GM18873 (cell line): ENCODE data around the gene EHD4.

Experiments used
- ATAC-seq: cut with Tn5 transposase; IDR thresholded peaks from one replicate; pipeline ENCODE4 v1.9.1; 2021; ENCODE audit warnings: mild to moderate bottlenecking, moderate library complexity, moderate number of reproducible peaks; ENCODE audit not compliant: unreplicated experiment, low FRiP score

The EHD4 gene

DNA sequence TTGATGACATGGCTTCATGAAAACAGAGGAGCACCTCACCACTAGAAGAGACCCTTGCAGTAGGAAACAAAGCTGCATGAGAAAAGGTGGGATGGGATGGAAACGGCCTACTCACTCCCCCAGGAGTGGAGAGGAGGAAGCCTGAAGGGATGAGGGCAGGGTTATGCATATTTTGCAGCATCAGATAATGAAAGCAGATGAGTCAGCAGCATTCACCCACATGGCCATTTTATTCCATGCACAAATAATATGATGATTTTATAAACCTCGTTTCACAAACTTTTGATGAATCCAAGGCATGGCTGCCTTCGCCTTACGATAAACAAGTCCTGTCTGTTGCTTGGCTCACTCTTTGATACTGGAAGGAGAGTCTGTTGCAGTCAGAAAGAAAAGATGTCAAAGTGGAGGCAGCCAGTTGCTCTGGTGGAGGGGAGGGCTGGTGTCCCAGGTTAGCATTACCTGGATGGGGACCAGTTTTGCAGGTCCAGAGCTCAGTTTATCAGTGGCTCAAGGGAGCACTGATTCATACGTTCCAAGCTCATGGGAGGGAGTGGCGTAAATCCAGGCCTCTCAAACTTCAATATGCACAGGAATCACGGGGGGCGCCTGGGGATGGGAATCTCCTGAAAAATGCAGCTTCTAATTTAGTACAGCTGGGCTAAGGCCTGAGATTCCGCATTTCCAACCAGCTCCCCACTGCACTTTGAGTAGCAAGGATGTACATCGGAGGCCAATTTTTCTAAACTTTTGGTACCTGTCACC is 9.2 kb upstream of the EHD4 start:
- no peak for ATAC-seq

DNA sequence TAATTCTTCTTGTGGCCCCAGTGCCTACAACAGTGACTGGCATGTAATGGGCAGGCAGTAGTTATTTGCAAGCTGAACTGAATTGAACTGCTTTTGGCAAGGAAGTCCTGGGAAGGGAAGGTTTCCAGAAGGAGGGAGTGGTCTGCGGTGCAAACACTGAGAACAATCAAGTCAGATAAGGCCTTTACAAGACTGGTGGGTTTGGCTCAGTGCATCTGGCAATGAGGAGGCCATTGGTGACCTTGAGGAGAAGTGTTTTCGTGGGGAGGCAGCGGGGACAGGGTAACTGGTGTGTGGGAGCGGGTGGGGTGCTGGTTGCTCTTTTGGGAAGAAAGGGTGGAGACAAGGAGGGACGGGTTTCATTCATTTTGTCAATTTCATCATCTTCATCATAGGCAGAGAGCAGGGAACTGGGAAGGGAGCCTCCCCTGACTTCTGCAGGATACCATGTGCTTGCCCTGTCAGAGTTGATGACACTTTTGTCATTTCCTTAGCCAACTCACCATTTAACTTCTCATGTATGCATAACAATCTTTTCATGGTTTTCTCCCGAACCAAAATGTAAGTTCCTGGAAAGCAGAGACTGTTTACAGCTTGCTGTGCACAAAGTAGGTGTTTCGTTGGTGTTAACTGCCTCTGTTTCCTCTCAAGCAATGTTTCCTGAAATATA is 8.4 kb upstream of the EHD4 start:
- ATAC-seq: no peak

DNA sequence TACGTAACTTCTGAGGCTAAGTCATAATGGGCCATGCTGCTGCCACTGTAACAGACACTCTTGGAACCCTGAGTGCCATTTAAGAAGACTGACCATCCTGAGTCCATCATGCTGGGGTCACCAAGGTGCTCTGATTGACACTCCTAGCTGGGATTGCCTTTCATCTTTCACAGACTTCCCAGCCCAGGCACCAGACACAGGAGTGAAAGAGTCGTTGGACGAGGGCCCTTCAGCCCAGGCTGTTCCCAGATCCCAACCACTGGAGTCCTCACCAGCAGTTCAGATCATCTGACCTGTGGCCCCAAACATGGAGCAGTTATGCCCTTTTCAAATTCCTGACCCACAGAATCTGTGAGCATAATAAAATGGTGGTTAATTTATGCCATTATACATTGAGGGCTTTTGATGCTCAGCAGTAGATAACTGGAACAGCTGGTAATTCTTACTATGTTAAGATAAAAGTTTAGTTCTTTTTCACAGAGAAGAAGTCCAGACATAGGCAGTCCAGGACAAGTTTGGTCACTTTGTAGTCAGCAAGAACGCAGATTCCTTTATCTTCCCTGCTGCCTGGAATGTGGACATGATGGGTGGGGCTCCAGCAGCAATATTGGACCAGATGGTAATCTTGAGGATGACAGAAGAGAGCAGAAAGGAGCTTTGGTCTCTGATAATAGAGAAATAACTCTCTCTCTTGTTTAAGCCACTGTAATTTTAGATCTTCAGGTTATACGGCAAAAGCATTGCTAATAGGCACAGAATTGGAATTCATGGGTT is 7.3 kb upstream of the EHD4 start:
- no peak for ATAC-seq

DNA sequence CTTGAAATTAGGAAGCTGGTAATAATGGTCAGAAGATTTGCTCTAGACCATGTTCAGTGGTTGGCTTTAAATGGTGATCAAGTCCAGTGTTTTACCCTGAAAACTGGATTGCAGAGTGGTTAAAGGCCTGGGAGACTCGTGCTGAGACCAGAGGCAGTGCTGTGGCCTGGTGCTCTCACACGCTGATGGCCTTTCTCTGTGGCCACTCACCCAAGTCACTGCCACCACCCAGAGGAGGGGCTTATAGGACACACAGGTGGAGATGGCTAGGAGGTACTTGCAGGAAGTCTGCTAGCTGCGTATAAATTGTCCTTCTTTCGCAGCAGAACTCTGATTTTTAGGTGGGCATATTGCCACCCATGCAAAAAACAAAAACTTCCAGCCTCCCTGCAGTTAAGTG is 6.2 kb upstream of the EHD4 start:
- no peak for ATAC-seq

DNA sequence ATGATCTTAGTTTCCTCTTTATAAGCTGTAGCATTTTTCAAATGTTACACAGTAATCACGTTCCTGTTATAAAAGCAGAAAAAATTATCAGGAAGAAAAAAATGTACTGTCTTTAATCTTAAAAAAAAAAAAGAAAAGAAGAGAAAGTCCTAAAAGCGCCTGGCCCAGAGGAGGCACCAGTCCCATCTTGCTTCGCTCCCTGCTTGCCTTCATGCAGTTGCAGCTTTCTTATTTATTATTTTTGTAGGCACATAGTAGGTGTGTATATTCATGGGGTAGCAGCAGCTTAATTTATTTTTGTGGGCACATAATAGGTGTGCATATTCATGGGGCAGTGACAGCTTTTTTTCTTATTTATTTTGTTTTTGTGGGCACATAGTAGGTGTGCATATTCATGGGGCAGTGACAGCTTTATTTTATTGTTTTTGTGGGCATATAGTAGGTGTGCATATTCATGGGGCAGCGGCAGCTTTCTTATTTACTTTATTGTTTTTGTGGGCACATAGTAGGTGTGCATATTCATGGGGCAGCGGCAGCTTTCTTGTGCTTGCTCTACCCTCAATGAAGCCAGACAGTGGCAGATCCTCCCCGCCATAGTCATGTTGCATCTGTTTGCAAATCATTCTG is 5.5 kb upstream of the EHD4 start:
- ATAC-seq: no peak

DNA sequence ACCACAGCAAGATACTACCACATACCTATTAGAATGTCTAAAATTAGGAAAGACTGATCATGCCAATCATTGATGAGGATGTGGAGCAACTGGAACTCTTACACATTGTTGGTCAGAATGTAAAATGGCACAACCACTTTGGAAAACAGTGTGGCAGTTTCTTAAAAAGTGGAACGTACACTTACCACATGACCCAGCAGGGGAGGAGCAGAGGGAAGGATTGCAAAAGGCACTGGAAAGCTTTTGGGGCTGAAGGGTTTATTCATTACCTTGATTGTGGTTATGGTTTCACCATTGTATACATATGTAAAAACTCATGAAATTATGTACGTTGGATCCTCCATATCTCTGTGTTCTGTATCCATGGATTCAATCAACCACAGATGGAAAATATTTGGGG is 3.3 kb upstream of the EHD4 start:
- no peak for ATAC-seq

DNA sequence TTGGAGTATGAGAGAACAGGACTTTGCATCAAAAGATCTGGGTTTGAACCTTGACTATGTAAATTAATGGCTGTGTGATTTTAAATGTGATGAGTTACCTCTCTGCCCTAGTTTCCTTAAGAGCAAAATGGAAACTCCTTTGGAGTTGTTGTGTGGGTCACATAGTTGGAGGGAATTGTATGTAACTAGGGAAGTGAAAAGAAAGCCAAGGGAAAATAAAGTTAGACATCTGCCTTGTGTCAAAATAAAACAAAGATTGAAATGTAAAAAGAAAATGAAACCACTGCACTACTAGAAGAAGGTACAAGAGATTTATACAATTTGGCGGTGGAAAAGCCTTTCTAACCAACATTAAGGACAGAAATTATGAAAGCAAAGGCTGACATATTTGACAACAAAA is 1.7 kb upstream of the EHD4 start:
- ATAC-seq: no peak

DNA sequence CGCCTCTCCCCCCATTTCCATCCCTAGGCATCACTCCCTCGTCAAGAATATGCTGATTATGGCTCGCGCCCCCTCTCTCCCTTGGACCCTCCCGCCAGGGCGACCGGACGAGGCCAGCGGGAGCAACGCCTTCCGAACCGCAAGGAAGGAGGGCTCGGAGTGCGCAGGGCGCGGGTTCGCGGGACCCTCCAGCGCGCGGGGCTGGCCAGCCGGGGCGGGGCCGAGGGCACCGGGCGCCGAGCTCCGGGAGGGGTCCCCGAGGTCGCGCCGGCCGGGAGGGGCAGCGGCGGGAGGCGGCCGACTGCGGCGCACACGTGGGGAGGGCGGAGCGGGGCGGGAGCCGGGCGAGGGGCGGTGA is 483 bp downstream of the EHD4 start:
- ATAC-seq: peak; percentile 1

DNA sequence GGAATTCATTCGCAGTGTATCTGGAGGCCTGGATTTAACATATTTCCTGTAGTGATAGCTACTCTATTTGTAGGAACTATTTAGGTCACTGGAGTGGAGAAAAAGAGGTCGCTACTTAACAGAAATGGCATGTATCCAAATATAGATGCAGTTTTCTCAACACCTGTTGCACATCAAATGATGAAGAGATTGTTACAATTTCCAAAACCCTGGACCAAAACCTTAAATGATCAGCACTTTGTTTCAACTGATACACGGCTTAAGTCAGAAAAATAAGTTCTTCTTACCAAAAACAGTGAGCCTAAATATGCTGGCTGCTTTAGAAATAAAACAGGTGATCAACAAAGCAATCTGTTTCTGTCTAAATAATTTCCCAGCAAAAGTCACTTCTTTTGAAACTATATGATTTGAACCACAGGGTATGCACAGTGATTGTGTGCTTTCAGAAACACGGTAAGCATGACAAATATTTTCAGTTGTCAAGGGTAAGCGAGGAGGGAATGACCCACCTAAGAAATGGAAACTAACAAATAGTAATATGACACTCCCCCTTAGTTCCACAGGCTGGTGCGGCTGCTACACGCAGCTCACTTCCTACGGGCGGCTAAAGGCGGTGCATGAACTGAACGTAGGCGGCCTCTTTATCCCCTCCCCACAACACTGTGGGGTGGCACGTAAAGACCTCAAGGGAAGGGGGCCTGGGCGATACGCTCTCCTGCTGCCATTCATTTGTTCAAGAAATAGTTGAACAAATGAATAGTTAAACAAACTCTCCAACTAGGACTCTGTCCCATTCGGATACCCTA is 1.1 kb downstream of the EHD4 start:
- ATAC-seq: peak; percentile 36

DNA sequence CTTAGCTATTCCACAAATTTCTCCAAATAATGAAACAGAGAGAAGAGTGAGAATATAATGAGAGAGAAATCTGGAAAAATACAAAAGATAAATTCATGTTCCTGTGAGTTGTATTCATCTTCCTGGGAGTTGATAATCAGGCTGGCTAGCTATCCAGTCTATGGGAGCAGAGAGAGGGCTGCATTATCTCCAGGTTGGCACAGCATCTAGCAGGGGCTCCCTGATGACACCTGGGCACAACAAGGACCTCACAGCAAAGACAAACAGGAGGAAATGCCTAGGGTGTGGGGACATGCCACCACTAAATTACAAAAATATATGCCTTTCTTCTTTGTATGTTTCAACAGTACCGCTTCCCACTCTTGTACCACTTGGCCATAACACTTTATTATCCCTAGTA is 1.9 kb downstream of the EHD4 start:
- ATAC-seq: no peak

DNA sequence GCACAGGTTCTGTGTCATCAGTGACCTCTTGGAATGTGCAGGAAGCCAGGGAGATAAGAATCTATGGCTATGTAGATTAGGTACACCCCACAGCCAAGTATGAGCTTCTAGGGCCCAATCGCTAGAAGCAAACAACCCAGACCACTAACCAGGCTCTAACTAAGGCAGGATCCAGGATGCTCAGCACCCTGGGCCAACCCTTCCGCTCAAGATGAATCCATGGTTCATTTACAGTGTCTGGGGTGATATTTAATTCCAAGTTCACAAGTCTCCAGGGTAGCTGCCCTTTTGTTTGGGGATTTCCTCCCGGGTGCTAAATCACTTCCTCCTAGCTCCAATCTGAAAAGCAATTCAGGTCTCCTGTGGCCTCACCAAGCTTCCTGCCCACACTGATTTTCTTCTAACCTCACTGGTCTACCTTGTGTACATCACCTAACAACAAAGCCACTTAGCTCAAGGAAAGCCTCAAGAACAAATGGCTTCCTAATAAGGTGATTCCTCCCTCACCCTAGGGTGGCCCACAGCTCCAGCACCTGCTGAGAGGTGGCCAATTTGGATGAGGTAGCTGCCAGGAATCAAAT is 2.4 kb downstream of the EHD4 start:
- no peak for ATAC-seq

DNA sequence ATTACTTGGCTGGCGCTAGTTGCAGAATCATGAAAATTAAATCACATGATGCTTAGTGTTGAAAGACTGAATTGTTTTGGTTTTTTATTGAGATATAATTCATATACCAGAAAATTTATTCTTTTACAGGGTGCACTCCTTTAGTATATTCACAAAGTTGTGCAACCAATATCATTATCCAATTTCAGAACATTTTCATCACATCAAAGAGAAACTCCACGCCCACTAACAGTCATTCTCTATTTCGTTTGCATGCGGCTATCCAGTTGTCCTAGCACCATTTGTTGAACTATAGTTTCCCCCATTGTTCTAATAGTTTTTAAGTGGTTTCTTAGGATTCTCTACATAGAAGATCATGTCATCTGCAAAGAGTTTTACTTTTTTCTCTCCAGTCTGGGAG is 3.7 kb downstream of the EHD4 start:
- ATAC-seq: no peak

DNA sequence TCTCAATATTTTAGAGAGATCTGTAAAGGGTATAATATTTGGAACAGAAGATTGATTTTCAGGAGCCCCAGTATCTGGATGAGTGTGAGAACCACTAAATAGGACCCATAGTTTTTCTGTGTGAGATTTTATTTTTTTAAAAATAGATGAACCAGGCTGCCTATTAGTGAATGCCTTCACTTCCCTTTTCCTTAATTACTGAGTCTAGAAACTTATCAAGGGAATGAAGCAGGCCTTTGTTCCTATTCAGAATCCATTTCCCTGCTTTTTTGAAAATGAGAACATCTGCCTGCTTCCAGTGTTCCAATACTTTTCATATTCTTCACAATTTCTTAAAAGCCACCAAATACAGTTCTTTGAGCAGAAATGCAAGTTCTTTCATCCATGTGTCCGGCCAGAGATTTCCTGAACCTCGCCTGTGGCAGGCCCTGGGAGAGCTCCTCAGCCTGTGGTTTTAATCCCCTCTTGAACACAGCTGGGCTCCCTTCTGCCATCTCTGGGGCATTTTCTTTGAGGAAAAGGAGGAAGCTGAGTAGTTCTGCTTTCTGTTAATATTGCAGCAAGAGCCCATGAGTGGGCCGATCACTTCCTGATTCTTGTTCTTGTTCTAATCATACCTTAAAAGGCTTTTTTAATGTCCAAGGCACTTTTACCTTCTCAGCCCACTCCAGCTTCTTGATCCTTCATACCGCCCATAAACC is 4.7 kb downstream of the EHD4 start:
- ATAC-seq: no peak

DNA sequence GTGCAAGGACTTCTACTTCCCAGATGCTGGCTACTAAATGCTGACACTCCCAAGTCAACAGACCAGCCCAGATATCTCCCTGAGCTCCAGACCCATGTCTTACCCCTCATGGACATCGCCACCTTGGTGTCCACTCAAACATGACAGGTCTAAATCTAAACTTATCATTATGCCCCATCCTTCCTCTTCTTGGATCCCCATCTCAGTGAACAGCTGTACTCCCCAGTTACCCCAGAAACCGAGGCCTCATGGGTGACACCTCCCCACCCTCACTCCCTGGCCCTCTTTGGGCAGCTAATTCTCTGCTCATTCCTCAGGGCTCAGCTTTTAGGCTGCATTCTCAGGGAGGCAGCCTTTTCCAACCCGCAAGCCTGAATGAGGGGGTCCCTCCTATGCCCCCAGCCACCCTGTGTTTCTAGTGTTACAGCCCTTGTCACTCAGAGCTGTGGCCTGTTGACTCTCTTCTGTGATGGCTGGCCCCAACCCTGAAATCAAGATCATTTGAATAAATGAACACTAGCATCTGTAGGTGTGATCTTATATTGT is 5.4 kb downstream of the EHD4 start:
- ATAC-seq: no peak

DNA sequence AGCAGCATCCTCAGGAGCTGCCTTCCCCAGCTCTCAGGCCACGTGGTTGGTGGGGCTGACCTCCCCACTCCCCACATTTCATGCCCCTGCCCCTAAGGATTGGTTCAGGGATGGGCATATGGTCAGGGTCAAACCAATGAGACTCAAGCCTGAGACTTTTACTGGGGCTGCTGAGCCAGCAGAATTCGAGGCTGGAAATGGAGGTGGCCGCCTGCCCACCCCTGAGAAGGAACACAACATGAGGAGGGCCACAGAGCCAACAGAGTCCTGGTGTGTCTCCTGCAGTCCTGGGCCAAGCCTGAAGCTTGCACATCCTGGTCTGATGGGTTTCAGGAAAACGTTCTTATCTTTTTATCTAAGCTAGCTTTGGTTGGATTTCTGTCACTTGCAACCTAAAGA is 5.9 kb downstream of the EHD4 start:
- no peak for ATAC-seq

DNA sequence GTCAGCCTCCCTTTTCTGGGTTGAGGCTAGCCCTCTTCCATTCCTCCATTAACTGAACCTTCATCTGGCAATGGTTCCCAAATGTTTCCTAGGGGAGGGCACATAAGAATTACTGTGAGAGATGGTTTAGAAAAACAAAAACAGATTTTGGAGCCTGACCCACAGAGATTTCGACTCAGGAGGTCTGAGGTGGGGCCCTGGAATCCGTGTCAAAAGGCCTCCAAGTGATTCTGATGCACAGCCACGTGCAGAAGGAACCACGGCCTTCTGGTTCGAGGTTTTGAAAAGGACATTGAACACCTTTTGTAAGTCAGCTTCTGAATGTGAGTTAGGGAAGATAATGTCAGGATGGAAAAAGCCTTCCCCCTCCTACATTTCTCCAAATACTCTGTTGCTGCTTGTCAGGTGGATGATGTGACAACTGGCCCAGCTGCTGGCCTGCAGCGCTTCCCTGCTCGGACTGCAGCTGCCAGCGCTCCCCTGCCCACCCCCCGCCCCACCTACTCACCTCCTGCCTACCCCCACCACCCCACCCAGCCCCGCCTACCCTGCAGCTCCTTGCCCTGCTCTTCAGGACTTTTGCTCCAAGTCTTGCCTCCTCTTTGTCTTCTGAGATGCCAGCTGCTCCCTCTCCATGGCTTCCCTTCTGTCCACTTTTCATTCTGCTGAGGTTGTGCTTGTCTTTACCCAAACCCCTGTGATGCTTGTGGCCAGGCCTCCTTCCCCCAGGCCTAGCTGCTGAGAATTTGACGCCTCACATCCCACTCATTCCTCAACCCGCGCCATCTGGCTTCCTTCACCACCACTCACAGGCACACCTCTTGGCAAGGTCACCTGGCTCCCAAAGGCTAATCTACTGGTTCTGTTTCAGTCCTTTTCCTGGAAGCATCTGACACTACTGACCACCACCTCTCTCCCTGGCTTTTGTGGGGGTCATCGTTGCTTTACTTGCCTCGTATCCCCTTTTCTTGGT is 6.6 kb downstream of the EHD4 start:
- no peak for ATAC-seq

DNA sequence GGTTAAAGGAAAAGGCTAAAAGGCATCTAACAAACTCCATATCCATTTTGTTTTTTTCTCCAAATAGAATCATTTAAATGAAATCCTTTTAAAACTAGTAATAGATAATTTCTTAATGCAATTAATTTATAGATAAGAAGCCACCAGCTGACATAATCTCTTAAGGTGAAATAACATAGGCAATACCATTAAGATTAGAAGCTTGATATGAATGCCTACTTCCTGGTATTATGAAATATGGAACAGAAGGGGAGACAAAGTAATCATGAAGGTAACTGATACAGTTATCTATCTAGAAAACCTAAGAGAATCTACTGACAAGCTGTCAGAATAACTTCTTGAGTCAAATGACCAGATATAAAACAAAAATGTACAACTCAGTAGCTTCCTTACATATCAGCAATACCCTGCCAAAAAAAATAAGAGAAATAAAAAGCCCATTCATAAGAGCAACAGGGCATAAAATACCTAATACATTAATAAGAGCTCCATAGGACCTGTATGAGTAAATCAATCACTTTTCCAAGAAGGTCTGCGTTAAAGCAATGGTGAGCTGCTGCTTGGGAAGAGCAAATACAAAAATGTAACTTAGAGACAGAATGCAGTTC is 10.7 kb downstream of the EHD4 start:
- no peak for ATAC-seq
